ENCODE measurements around the gene LRP8.

GRCh38 chr1:53293123-53293522 is 34.7 kb downstream of the LRP8 start:
- TF ChIP-seq EMX1 (CRISPR knock-in tag; IDR thresholded peaks at IDR 0.05) (no peak), CTCF (IDR thresholded peaks at IDR 0.05) (no peak), TP53 (CRISPR knock-in tag; IDR thresholded peaks at IDR 0.05) (no peak), AFF4 (CRISPR knock-in tag; IDR thresholded peaks at IDR 0.05; ENCODE audit: borderline replicate concordance) (no peak), CREM (CRISPR knock-in tag; IDR thresholded peaks at IDR 0.05) (no peak), MAX (CRISPR knock-in tag; IDR thresholded peaks at IDR 0.05) (no peak), ATF6 (CRISPR knock-in tag; IDR thresholded peaks at IDR 0.05) (no peak), ZNF263 (CRISPR knock-in tag; IDR thresholded peaks at IDR 0.05; ENCODE audit: low read depth) (no peak), PREB (CRISPR knock-in tag; IDR thresholded peaks at IDR 0.05; ENCODE audit: borderline replicate concordance) (no peak), ELF4 (CRISPR knock-in tag; IDR thresholded peaks at IDR 0.05; ENCODE audit: low read depth) (no peak), CREB1 (CRISPR knock-in tag; IDR thresholded peaks at IDR 0.05) (no peak), TEAD4 (CRISPR knock-in tag; IDR thresholded peaks at IDR 0.05) (no peak), HMGXB4 (CRISPR knock-in tag; IDR thresholded peaks at IDR 0.05) (no peak)
